NCI-H460 (cell line): Measurements from ENCODE around the gene CD200R1. TPM values are rescaled to one million over a fixed set of nuclear protein-coding genes. Genes with fewer than 3 reads are reported as not detected.
A peak's percentile ranks its signal among the peaks of the same experiment; 100 is the strongest.

Experiments
- DNase-seq: peaks from one replicate; pipeline ENCODE4 v3.0.0-alpha.2; 2016; ENCODE audit warnings: low read depth; ENCODE audit errors: extremely low read depth
- polyA plus RNA-seq: library from polyadenylated mRNA; depleted of rRNA; stranded (reverse); fragments of >200 nt; gene quantifications from 2 replicates; pipeline ENCODE4 v1.2.3, GENCODE V29; 2014; cell fraction: nucleus; rRNA removed
- total RNA-seq: library from RNA; depleted of rRNA; stranded (reverse); fragments of >200 nt; shearing (Covaris generic); gene quantifications from 2 replicates; pipeline ENCODE4 v1.2.3, GENCODE V29; 2014; rRNA removed

CD200R1 gene
- 0.09 TPM in 1 of 2 replicates, not detected in the other for total RNA-seq
- polyA plus RNA-seq, result 0.19 and 0.83 TPM in 2 replicates

GRCh38 chr3:112974894-112975293 lies at the start of gene CD200R1:
CD200R1 (minus strand) TSS chr3:112975103; CDS start chr3:112974857, 246 bp downstream.
- no peak for DNase-seq

- no peak for DNase-seq
Observed at GRCh38 chr3:113021471-113021870, 46.6 kb upstream of the CD200R1 start.

GRCh38 chr3:113019182-113020137 lies 44.6 kb upstream of the CD200R1 start:
- peak; percentile 81 for DNase-seq

DNA sequence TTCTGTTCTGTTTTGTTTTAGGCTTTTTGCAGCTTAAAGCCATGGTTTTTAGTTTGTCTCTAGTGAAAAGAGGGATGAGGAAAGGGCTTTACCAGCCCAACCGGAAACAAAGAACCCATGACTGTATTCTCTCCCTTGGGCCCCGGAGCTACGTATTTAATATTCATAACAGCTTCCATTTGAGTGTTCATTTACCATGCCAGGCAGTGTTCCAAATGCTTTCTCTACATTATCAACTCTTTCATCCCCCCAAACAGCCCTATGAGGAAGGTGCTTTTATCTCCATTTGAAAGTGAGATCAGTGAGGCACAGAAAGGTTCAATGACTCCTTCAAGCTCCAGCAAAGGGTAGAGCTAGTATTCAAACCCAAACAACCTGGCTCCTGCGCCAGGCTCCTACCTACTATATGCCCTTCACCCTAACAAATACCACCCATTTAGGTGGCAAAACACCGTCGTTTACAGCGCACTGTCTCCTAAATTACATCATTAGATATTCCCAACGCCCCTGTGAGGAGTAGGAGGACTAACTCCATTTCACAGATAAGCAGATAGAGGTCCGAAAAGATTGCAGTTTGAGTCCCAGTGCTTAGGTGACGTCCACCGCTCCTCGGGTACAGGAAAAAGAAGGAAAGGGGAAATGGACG lies 43.8 kb upstream of the CD200R1 start:
- DNase-seq, result no peak

DNA sequence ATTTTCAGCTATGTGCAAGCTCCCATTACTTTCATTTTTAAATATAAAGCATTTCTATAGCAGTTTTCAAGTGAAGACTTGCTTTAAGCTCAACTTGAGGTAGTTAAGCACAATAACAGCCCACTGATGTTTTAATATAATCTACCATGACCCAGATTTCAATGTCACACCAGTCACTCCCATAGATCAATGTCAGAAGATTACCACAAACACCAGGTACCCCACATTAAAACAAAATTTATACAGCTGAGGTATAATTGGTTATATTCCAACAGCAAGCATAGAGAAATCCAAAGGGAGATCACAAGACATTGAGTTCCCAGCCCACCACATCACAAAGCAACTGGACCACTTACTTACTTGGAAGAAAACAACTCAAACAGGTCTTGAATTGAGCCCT lies 38.7 kb upstream of the CD200R1 start:
- DNase-seq, result no peak

DNA sequence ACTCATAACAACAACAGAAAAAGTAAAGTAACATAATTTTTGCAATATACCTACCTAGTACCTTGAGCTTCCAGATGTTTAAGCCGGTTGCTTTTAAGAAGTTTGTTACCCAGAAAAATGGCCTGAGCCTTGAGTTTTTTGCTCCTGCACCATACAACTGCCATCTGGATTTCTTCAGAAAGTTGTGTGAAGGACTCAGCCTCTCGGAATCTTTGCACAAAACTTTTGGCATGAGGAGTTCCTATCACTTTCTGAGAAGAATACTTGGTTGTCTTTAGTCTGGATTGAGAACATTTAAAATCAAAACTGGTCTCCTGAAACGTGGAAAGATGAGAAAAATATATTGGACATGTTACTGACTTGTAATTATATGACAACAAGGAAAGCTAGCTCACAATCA lies 33.2 kb upstream of the CD200R1 start:
- no peak for DNase-seq

GRCh38 chr3:113006359-113007056 lies 31.6 kb upstream of the CD200R1 start:
- DNase-seq, result no peak

- no peak for DNase-seq
Observed at GRCh38 chr3:113005611-113006010, 30.7 kb upstream of the CD200R1 start.

DNA sequence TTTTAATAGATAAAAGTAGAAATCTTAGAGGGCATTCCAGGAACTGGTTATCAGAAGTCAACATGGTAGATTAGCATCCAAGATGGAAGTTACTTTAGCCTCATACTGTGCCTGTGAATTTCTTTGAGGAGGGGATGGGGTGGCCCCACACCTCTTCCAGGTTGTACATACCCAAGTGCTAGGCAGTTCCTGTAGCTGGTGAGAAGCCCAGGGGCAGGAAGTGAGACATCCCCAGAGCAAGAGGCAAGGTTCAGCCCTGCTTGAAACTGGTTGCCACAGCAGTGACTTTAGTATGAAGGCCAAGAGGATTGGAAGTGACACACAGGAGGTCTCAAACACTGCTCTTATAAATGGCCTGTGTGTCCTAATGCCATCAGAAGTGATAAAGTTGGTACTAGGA lies 27.8 kb upstream of the CD200R1 start:
- no peak for DNase-seq

GRCh38 chr3:113002037-113002436 lies 27.1 kb upstream of the CD200R1 start:
- no peak for DNase-seq

GRCh38 chr3:113000691-113001090 lies 25.8 kb upstream of the CD200R1 start:
- no peak for DNase-seq

DNA sequence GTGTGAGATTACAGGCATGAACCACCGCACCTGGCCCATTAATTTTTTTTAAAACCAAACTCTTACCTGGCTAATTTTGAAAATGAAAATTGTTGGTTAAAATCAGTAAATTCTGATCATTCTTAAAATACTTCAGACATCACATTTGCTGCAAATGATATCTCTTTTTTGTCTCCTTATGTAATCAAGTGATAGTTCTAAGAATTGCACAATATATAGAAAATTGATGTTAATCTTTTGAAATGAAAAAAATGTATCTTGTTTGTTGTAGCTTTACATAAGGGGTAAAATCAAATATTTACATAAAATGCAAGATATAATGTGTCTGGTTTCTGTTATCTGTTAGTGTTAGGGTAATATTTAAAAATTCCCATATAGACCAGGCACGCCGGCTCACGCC lies 20.9 kb upstream of the CD200R1 start:
- no peak for DNase-seq

DNA sequence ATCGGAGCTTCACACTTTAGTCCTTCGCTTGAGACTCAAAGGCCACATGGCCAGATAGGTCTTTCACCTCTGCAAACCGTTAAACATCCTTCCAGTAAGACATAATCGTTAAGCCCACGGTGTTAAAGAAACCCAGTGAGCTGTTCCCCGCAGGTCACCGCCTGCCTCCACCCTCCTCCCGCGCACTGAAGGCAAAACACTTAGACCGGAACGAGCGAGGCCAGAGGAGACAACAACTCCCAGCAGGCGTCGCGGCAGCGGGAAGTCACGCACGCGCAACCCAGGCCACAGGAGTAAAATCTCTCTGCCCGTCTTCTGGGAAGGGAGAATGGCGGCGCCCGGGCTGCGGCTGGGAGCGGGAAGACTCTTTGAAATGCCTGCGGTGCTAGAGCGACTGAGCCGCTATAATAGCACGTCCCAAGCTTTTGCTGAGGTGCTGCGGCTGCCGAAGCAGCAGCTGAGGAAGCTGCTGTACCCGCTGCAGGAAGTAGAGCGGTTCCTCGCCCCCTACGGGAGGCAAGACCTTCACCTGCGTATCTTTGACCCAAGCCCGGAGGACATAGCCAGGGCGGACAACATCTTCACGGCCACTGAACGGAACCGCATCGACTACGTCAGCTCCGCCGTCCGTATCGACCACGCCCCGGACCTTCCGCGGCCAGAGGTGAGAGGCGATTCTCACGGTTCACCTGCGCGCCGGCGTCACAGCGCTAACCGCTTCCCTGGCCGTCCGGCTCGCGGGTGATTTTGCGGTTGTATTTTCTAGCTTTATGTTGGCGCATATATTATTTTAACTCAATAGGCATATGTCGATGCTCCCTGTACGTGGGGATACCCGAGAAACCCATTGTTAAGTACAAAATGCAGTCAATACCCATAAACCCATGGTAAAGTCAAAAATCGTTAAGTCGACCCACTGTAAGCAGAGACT lies 16.0 kb upstream of the CD200R1 start, which contains the start of gene GTPBP8:
TSS of gene GTPBP8 (plus strand) at position 313 of the 931 bp plus-strand sequence. CDS start at position 329, 16 bp downstream.
- peak; percentile 77 for DNase-seq

- no peak for DNase-seq
Observed at GRCh38 chr3:112987710-112988334, 12.9 kb upstream of the CD200R1 start.

GRCh38 chr3:112984485-112984884 lies 9.6 kb upstream of the CD200R1 start:
- no peak for DNase-seq

DNA sequence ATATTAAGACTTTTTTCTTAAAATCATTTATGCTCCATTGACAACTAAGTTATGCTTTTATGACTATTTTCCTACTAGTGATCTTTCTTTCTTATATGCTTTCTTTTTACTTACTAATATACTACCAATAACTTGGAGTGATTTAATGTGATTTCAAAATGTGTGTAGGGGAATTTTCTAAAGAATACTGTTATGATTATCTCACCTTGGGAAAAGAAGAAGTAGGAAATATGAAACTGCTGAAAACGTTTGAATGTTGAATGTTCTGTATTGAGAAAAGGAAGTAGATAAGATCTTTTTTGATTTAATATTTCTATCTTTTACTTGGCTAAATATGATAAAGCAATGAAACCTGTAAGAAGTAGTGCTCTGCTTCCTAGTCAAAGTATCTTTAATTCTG lies 7.8 kb upstream of the CD200R1 start:
- DNase-seq, result no peak

DNA sequence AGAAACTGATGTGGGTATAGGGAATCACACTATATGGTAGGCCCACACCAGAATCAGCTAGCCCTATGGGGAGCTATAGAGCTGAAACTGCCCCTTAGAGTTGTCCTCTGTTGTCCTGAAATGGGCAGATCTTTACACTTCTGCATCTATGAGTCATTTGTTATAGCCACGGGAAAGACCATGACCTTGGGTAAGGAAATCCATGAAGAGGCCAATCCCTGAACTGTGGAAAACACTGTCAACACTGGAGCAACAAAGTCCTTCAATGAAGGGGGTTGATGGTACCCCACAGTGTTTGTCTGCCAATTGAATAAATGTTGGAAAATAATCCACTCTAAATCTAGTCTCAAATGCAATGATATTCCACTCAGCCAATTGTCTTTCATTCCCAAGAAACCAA lies 5.2 kb upstream of the CD200R1 start:
- DNase-seq, result no peak

DNA sequence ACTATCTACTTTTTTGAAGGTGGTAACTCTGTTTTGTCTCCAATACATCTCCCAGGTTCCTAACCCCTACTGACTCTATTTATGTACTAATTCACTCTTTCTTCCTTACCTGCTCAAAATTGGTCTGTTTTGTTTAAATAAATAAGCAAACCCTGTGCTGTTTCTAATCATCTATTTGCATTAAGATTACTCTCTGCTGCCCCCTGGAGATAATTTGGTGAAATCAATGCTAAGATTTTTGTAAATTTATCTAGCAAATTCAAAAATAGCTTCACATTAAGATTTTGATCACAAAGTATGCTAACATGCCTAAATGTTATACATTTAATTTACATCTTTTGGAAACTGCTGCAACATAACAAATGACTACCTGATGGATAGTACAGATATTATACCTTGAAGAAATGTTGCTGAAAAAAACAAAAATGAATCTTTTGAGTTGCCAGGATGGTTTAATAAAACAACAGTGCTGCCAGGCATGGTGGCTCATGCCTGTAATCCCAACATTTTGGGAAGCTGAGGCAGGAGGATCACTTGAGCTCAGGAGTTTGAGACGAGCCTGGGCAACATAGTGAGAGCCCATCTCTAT lies 4.4 kb upstream of the CD200R1 start:
- DNase-seq, result peak; percentile 30

GRCh38 chr3:112976953-112977352 lies 2.0 kb upstream of the CD200R1 start:
- DNase-seq, result no peak
